PFSK-1 (cell line): Measurements from ENCODE around the gene PMFBP1.

Experiments
- FOXP2 ChIP-seq: optimal IDR thresholded peaks from 2 replicates; pipeline ENCODE3; 2011; ENCODE audit warnings: borderline replicate concordance, control low read depth, inconsistent platforms; ENCODE audit not compliant: insufficient read depth; ENCODE audit errors: extremely low read length, extremely low read depth
- POLR2AphosphoS5 ChIP-seq: IDR thresholded peaks from 2 replicates; pipeline ENCODE4 v1.6.1; 2012; ENCODE audit warnings: low read depth, mild to moderate bottlenecking, control low read depth, low read length, moderate library complexity
- SIN3A ChIP-seq: IDR thresholded peaks from 2 replicates; pipeline ENCODE4 v1.6.1; 2012; ENCODE audit warnings: mild to moderate bottlenecking, low read length, moderate library complexity, borderline replicate concordance; ENCODE audit not compliant: insufficient read depth
- TAF1 ChIP-seq: IDR thresholded peaks from 2 replicates; pipeline ENCODE4 v1.6.1; 2012; ENCODE audit warnings: low read length, control low read depth, borderline replicate concordance; ENCODE audit not compliant: insufficient read depth
- TF ChIP-seq, protein P1 (sequence below), 2 experiments: IDR thresholded peaks; 2 replicates each; pipeline versions ENCODE4 v1.6.1 to v1.8.0; 2011 to 2012; ENCODE audit warnings: low read depth in 2 of 2, low read length in 2 of 2, control low read depth in 1 of 2, inconsistent platforms in 1 of 2, mild to moderate bottlenecking in 1 of 2, moderate library complexity in 1 of 2; ENCODE audit not compliant: insufficient read depth in 1 of 2

The PMFBP1 gene

DNA sequence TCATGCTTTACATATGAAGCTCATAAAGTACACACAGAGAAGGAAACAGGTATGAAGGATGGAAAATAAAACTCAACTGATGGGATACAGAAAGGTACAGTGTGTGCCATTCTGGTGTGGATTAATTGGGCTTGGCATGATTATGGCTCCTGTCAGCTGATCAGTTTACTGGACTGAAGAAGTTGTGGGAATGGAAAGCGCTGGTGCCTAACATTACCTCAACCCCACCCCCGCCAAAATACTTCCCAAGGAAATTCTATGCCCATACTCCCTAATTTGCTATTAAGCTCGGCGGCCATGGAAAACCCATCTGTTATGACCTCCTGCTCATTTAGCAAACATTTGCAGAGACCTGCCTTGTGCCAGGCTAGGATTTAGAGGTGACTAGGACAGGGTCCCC lies 16.6 kb upstream of the PMFBP1 start:
- TF ChIP-seq SIN3A (no peak), TAF1 (no peak), POLR2AphosphoS5 (no peak), FOXP2 (no peak)
- TF ChIP-seq, protein P1, sequence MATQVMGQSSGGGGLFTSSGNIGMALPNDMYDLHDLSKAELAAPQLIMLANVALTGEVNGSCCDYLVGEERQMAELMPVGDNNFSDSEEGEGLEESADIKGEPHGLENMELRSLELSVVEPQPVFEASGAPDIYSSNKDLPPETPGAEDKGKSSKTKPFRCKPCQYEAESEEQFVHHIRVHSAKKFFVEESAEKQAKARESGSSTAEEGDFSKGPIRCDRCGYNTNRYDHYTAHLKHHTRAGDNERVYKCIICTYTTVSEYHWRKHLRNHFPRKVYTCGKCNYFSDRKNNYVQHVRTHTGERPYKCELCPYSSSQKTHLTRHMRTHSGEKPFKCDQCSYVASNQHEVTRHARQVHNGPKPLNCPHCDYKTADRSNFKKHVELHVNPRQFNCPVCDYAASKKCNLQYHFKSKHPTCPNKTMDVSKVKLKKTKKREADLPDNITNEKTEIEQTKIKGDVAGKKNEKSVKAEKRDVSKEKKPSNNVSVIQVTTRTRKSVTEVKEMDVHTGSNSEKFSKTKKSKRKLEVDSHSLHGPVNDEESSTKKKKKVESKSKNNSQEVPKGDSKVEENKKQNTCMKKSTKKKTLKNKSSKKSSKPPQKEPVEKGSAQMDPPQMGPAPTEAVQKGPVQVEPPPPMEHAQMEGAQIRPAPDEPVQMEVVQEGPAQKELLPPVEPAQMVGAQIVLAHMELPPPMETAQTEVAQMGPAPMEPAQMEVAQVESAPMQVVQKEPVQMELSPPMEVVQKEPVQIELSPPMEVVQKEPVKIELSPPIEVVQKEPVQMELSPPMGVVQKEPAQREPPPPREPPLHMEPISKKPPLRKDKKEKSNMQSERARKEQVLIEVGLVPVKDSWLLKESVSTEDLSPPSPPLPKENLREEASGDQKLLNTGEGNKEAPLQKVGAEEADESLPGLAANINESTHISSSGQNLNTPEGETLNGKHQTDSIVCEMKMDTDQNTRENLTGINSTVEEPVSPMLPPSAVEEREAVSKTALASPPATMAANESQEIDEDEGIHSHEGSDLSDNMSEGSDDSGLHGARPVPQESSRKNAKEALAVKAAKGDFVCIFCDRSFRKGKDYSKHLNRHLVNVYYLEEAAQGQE (IDR thresholded peaks at IDR 0.05; ENCODE audit: insufficient read depth in 1 of 2, low read depth in 2 of 2, low read length in 2 of 2), result no peak

DNA sequence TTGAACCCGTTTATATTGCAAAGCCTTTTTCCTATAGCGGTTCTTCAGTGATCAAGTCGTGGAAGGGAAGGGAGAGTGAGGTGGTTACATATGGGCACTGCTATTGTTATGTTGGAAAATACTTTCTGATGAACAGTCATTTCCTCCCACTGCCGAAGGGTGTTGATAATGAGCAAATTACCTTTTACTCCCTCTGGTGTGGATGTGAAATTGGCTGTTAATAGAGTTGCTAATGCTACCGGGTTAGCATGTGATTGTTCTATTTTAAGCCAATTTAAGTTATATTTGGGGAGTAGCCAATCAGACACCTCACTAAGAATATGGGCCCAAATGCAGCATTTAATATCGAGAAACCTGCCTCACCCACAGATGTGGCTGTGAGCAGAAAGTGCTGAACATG lies 15.6 kb upstream of the PMFBP1 start:
- TF ChIP-seq TAF1 (no peak), POLR2AphosphoS5 (no peak), FOXP2 (no peak), SIN3A (no peak)
- TF ChIP-seq, protein P1 (IDR thresholded peaks at IDR 0.05; ENCODE audit: insufficient read depth in 1 of 2, low read depth in 2 of 2, low read length in 2 of 2), result no peak

DNA sequence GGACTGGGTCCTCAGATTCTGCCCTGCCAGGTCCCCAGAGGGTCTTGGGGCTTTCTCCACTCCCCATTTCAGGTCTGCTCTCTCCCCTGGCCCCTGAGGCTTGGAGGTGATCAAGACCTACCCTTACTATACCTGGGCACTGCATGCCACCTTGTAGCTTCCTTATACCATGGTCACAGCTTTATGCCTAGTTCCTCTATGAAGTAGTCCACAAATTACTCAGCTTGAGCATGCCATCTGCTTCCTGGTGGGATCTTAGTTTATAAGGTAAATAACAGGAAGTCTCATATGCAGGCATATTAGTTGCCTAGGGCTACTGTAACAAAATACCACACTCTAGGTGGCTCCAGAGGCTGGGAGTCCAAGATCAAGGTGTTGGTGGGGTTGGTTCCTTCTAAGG lies 11.0 kb upstream of the PMFBP1 start:
- no peak for TF ChIP-seq FOXP2
- no peak for TF ChIP-seq SIN3A
- no peak for TF ChIP-seq TAF1
- no peak for TF ChIP-seq POLR2AphosphoS5
- TF ChIP-seq, protein P1 (IDR thresholded peaks at IDR 0.05; ENCODE audit: insufficient read depth in 1 of 2, low read depth in 2 of 2, low read length in 2 of 2), result no peak

DNA sequence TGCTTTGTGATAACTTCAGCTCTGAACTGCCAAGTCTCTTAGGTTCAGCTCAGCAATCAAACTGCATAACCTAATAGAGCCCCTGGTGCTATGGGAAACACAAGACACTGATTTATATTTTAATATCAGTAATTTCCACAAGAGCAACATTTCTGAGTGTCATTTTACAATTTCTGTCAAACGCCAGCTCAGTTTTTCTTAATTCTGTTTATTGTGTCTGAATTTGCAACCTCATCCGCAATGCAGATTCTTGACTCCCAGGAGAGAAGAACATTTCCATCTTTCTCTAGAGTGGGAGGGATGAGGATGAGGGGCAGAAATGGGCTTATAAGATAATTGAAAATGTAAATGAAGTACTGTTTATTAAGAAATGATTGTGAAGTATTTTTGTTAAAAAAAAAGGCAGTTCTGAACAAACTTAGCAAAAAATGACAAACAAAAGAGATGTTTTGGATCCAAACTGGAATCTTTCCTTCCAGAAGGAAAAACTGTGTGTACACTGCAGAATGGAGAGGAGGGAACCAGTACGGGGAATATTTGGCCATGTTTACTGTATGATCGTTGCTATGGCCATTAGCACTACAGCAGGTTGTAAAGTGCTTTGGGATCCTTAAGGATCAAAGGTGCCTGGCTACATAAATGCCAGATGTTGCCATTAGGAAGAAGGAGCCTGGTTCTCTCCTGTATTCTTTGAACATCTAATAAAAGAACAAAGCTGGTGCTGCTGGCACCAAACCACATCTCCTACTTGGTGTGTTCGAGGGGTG lies 7.4 kb upstream of the PMFBP1 start:
- TF ChIP-seq, protein P1 (IDR thresholded peaks at IDR 0.05; ENCODE audit: insufficient read depth in 1 of 2, low read depth in 2 of 2, low read length in 2 of 2), result no peak
- TF ChIP-seq SIN3A, result no peak

DNA sequence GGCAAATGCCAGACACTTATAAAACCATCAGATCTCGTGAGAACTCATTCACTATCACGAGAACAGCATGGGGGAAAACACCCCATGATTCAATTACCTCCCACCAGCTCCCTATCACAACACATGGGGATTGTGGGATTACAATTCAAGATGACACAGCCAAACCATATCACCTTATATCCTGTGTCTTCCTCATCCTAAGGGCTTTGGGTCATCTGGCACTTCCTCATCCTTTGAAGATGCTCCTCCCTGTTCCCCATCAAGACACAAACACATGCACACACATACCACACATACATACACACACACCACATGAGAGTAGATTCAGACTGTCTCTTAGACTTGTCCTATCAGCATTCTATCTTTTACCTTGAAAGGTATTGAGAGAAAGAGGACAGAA lies 2.8 kb upstream of the PMFBP1 start:
- no peak for TF ChIP-seq FOXP2
- no peak for TF ChIP-seq TAF1
- TF ChIP-seq POLR2AphosphoS5, result no peak
- TF ChIP-seq, protein P1 (IDR thresholded peaks at IDR 0.05; ENCODE audit: insufficient read depth in 1 of 2, low read depth in 2 of 2, low read length in 2 of 2), result no peak
- TF ChIP-seq SIN3A, result no peak
